SK-N-SH treated with all-trans-retinoic acid at 6 μM for 48 hours (cell line): ENCODE data around the gene PPM1H.

ENCODE experiments used
- CSDC2 ChIP-seq: fragments of 250-450 bp; sonication (Bioruptor Pico); IDR thresholded peaks from 2 replicates; pipeline ENCODE4 v1.5.0; 2020; ENCODE audit warnings: mild to moderate bottlenecking, moderate library complexity
- ESRRG ChIP-seq: fragments of 250-450 bp; sonication (Bioruptor Pico); IDR thresholded peaks from 2 replicates; pipeline ENCODE4 v1.6.1; 2021; ENCODE audit warnings: mild to moderate bottlenecking
- OSR1 ChIP-seq: fragments of 250-450 bp; sonication (Bioruptor Pico); IDR thresholded peaks from 2 replicates; pipeline ENCODE4 v1.8.0; 2022; ENCODE audit warnings: moderate library complexity, mild to moderate bottlenecking, inconsistent platforms
- PATZ1 ChIP-seq: fragments of 250-450 bp; sonication (Bioruptor Pico); IDR thresholded peaks from 2 replicates; pipeline ENCODE4 v1.8.0; 2020; ENCODE audit warnings: mild to moderate bottlenecking, moderate library complexity, borderline replicate concordance

- no peak for TF ChIP-seq CSDC2 (CRISPR knock-in tag)
- TF ChIP-seq PATZ1 (CRISPR knock-in tag) = no peak
- TF ChIP-seq OSR1 (CRISPR knock-in tag) = no peak
- no peak for TF ChIP-seq ESRRG
Measured at GRCh38 chr12:62801796-62802195, 133.2 kb downstream of the PPM1H start.
